WTC11 (cell line): ENCODE data around the gene OSTN.

Experiments
- AFF4 ChIP-seq: sonication (generic); formaldehyde crosslinking; IDR thresholded peaks from 2 replicates; pipeline ENCODE4 v1.8.1; 2023; ENCODE audit warnings: mild to moderate bottlenecking, missing genetic modification reagents, borderline replicate concordance
- CREB1 ChIP-seq: sonication (generic); formaldehyde crosslinking; IDR thresholded peaks from 2 replicates; pipeline ENCODE4 v1.8.0; 2023; ENCODE audit warnings: mild to moderate bottlenecking, missing genetic modification reagents
- MYBL2 ChIP-seq: sonication (generic); formaldehyde crosslinking; IDR thresholded peaks from 2 replicates; pipeline ENCODE4 v1.8.1; 2023; ENCODE audit warnings: mild to moderate bottlenecking, moderate library complexity, missing genetic modification reagents
- PREB ChIP-seq: sonication (generic); formaldehyde crosslinking; IDR thresholded peaks from 2 replicates; pipeline ENCODE4 v1.8.1; 2022; ENCODE audit warnings: mild to moderate bottlenecking, missing genetic modification reagents, moderate library complexity, borderline replicate concordance
- RELA ChIP-seq: sonication (generic); formaldehyde crosslinking; IDR thresholded peaks from 2 replicates; pipeline ENCODE4 v1.8.1; 2022; ENCODE audit warnings: missing genetic modification reagents, mild to moderate bottlenecking, borderline replicate concordance
- TEAD4 ChIP-seq: sonication (generic); formaldehyde crosslinking; IDR thresholded peaks from 2 replicates; pipeline ENCODE4 v1.8.0; 2022; ENCODE audit warnings: mild to moderate bottlenecking, missing genetic modification reagents
- ZBTB21 ChIP-seq: sonication (generic); formaldehyde crosslinking; IDR thresholded peaks from 2 replicates; pipeline ENCODE4 v1.8.1; 2023; ENCODE audit warnings: mild to moderate bottlenecking, missing genetic modification reagents, borderline replicate concordance
- ZNF138 ChIP-seq: sonication (generic); formaldehyde crosslinking; conservative IDR thresholded peaks from 2 replicates; pipeline ENCODE4 v1.8.1; 2022; ENCODE audit warnings: mild to moderate bottlenecking, moderate library complexity, missing genetic modification reagents

GRCh38 chr3:191298846-191299245 is 99.8 kb downstream of the OSTN start:
- no peak for TF ChIP-seq PREB (CRISPR knock-in tag)
- no peak for TF ChIP-seq AFF4 (CRISPR knock-in tag)
- TF ChIP-seq RELA, result no peak
- no peak for TF ChIP-seq ZBTB21
- TF ChIP-seq MYBL2, result no peak
- TF ChIP-seq TEAD4, result no peak
- no peak for TF ChIP-seq CREB1
- no peak for TF ChIP-seq ZNF138 (CRISPR knock-in tag)
